GM18907 (cell line): ENCODE data around the gene ABCA2.
"Not testable (repeated sequence)": the region's sequence is repeated elsewhere in the genome, so short reads cannot be mapped to it uniquely, and the experiment has no call there.

Source experiments
- ATAC-seq: cut with Tn5 transposase; IDR thresholded peaks from one replicate; pipeline ENCODE4 v1.9.1; 2021; ENCODE audit warnings: mild to moderate bottlenecking, moderate library complexity; ENCODE audit not compliant: unreplicated experiment

The ABCA2 gene

DNA sequence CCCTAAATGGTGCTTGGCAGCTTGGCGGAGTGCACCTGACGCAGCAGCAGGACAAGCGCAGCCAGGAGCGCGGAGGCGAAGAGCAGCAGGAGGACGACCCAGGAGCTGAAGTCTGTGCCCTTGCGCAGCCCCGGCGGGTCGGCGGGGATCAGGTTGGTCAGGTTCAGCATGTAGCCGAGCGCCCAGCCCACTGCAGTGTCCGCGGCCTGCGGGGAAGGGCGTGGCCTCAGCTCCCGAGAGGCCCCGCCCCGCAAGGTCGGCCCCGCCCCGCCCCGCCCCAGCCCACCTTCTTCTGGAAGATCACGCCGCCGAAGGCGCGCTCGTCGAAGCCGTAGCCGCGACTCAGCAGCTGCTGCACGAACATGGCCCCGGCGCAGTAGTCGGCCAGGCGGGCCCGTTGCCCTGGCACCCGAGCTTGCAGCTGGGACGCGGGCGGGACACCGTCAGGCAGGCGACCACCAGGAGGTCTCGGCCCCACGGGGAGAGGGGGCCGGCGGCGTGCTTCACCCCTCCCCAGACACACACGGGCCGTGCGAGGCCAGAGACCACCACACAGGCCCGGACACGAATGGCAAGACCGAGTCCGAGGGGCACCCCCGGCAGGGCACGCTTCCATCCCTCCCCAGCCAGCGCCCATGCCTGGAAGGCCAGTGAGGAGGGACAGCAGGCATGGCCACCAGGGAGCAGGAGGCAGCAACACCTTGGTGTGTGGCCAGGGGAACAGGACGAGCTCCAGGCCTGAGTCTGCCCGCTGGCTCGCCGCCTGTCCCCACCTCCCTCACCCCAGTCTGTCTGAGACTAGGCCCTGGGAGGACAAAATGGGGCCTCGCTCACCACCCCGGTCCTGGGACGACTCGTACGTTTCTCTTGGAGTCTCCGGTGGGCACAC lies 20.9 kb upstream of the ABCA2 start:
- no peak for ATAC-seq

DNA sequence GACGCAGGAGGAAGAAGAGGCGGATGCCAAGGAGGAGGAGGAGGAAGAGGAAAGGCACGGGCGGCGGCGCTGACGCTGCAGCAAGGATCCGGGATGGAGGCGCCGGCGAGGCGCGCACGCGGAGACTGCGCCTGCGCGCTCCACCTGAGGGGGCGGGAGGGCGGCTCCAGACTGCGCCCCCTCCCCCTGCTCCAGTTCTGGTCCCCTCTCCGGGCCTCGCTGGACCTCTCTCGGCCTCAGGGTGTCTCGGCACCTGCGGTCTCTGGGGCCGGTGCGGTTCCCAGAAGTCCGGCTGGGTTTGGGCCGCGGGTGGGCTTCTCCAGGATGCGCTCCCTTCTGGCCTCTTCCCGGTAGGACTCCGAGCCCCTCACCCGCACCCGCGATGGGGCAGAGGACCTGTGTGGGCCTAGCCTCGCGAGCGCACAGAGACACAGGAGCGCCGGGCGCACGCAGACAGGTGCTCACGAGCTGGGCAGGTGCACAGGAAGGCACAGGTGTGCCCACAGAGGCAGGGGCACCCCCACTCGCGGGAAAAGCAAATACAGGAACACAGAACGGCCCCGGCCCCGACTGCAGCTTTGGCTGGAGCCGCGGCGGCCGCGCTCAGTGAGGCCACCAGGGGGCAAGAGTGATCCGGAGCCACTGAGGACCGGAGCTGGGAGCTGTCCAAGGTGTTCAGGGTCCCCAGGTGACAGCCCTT lies 18.2 kb upstream of the ABCA2 start, which contains the start of gene NPDC1:
Gene NPDC1 (minus strand): TSS at position 90 of the 700 bp plus-strand sequence. CDS start 188 bp downstream, outside the sequence.
- no peak for ATAC-seq

DNA sequence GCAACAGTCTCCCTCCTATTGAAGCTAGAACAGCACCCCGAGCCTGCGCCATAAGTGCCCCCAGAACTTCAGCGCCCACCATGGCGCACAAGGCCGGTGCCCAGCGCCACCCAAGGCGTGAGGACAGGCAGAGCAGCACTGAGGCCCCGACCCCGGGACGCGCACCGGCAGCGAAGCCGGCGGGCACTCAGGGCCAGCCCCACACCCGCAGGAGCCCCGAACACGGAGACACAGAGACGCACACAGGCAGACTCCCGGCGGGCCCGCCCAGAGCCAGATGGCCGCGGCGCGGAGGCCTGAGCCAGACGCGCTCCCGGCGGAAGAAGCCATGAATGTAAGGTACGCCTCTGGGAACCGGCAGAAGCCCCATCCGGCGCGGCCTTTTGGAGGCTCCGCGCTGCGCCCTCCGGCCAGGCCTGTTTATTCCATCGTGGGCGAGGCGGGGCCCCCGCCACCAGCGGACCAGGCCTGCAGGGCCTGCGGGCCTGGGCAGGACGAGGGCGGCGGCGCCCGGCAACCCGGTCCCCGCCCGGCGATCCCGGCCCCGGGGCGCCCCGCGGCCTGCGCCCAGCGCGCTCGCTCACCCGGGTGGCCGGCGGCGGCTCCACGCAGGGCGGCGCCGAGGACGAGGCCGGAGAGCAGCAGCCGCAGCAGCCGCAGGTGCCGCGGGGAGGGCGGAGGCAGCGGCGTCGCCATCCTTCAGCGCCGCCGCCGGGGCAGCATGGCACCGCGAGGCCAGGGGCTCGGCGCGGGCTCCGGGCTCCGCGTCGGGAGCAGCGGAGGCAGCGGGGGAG lies 17.5 kb upstream of the ABCA2 start:
- ATAC-seq: no peak

DNA sequence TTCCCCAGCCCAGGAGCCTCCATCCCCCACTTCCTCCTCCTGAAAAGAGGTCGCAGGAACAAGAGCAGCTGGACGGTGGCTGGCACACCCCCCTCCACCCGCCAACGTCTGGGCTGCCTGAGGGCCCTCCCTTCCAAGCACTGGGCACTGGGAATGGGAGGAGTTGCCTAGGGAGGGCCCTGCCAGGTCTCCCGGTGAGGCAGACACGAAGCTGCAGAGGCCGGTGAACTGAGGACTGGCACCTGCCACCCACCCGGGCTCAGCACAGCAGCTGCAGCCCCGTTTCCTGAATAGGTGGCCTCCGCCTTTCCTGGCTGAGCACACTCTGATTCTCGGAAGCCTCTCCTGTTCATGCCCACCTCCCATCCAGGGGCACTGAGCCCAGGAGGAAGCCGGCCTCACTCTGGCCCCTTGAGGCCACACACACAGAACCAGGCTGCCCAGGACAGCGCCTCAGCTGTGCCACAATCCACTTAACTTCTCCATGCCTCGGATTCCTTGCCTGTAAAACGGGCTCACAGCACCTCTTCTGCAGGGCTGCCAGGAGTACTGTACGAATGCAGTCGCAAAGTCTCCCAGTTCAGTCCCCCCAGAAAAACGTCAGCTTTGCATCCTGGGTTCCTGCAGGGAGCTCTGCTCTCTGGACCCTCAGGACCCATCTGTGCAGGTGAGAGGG lies 16.6 kb upstream of the ABCA2 start:
- ATAC-seq: no peak

DNA sequence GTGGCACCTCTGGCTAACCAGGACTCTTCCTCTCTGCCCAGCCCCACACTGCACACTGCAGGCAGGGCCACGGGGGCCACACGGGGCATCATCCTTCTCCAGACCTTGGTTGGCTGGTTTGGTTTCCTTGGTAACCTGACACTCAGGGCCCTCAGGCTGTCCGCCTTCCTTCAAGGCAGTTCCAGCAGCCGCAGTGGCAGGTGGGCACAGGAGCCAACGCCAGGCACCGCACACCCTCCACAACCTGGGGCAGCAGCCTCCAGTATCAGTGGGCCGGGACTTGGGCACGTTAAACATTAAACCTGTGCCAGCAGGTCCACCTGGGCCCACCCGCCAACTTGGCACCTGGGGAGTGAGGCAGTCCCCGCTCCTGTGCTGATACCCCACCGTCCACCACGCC lies 16.0 kb upstream of the ABCA2 start:
- no peak for ATAC-seq

DNA sequence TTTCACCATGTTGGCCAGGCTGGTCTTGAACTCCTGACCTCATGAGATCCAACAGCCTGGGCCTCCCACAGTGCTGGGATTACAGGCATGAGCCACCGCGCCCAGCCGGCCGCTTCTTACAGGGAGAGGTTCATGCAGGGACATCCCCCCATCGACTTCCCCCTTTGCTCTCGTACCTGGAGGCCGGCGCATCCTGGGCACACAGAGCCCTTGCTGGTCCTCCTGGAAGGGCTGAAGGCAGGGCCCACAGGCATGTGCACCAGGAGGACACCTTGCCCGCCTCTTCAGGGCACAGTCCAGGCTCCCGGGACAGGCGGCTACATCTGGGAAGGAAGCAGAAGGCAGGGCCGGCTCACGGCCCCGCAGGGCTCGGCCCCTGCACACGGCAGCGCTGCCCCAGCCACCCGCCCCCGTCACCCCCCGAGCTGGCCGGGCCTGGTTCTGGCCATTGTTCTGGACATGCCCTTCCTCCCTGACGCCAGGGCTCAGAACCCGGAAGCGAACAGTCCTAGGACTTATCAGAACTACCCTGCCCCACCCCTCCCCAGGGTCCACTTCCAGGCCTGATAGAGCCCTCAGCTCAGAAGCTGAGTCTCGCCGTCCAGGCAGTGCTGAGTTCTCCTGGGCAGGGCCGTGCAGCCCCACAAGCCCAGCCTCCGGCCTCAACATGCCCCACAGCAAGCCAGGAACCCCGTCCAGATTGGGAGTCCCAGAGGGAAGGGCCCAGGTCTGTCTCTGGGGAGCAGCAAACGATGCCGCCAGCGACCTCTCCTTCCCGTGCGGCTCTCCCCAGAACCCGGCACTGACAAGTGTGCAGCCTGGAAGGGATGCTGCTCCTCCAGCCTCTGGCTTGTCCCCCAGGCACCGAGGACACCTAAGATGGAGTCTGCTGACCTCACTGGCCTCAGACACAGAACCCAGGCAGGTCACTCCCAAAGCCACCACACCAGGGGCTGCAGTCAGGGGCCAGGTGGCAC lies 15.0 kb upstream of the ABCA2 start:
- no peak for ATAC-seq

DNA sequence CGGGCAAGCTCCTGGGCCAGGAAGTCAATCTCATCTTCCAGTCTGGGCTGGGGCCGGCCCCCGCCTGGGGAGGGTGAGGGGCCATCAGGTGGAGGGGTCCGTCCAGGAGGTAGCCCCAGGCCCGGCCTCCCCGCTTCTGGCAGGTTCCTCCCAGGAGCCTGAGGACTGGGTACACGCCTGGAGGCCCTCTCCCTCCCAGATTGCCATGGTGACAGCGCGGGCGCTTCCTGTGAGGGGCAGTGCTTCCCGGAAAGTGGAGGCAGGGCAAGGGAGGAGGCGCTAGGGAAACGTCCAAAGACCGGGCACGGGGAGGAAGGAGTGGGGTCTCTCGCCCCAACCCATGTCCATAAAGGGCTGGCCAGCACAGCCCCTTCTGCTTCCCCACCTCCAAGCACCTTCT lies 13.1 kb upstream of the ABCA2 start:
- ATAC-seq: no peak

DNA sequence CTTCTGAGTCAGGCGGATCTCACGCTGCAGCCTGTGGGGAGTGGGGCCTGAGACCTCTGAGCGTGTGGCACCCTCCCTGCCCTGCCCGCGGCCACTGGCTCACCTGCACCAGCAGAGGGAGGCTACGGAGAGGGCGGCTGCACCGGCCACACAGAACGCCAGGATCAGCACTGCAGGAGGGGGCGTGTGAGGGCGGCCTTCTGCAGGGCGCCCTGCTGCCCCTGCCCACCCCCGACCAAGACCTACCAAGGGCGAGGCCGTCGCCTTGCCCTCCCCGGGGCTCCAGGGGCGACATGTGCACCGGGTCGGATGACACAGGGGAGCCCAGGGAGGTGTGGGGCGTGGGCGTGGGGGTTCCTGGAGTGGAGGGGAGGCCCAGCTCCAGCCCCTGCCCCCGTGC lies 12.5 kb upstream of the ABCA2 start:
- ATAC-seq: no peak

DNA sequence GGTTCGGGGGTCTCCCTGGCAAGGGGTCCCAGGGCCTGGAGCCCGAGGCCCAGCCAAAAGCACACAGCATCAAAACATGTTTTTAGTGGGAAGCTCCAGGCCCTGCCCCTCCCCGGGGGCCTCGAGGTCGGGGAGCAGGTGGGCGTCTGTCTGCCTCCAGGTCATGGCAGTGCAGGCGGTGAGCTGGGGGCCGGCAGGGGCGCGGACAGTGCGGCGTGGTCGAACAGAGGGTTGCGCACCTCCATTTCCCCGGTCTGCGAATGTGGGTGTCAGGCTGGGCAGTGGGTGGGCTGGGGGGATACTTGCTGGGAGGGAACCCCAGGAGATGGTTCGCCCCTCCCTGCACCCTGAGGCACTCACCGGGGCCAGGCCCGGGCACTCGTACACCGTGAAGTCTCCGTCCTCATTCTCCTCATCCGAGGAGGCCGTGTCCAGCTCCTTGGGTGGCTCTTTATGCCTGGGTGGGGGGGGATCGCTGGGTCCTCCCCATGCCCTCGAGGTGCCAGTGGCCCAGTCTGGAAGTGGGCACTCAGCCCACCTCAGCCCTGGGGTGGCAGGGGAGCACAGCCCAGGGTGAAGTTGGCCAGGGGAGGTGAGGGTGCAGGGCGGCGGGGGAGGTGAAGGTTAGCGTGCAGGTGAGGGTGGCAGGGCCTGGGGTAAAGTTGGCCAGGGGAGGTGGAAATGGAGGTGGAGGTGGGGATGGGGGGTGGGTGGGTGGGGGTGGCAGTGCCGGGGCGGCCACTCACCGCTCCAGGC lies 11.8 kb upstream of the ABCA2 start:
- no peak for ATAC-seq

DNA sequence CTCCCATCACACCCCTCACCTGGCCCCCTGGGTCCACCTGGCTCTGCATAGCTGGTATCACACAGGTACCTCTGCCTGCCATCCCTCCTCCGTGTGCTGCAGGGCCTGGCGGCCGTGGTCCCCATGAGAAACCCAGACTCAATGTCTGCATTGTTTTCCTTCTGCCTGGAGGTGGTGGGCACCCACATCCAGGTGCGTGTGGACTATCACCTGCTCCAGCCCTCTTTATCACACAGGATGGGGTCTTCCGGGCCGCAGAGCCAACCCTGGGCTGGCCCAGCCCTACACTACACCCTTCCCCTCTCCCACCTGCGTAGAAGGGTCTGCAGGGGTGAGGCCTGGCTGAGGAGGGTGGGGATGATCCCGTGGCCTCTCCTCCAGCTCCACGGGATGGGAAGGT lies 10.9 kb upstream of the ABCA2 start:
- no peak for ATAC-seq

DNA sequence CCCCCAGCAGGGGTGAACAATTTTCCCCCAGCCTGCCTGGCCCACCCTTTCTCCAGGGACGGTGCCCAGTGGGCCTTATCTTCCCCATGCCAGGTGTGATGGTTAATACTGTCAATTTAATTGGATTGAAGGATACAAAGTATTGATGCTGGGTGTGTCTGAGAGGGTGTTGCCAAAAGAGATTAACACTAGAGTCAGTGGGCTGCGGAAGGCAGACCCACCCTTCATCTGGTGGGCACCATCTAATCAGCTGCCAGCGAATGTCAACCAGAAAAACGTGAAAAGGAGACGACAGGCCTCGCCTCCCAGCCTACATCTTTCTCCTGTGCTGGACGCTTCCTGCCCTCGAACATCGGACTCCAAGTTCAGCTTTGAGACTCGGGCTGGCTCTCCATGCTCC lies 9.4 kb upstream of the ABCA2 start:
- no peak for ATAC-seq

DNA sequence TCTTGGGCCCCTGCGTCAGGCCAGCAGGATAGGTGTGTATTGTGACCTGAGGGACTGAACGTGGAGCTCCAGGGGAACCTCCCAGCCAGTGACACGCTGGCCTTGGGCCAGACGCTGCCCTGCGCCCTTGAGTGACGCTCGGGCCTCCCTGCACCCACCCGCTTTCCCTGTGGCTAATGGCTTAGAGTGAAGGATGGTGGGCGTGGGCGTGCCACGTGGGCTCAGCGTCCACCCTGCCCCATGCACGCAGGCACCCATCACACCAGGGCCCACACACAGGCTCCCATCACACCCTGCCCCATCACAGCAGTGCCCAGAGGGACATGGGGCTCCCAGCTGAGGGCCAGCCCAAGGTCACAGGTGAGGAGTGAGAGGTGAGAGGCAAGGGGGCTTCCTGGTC lies 9.0 kb upstream of the ABCA2 start:
- ATAC-seq: no peak

DNA sequence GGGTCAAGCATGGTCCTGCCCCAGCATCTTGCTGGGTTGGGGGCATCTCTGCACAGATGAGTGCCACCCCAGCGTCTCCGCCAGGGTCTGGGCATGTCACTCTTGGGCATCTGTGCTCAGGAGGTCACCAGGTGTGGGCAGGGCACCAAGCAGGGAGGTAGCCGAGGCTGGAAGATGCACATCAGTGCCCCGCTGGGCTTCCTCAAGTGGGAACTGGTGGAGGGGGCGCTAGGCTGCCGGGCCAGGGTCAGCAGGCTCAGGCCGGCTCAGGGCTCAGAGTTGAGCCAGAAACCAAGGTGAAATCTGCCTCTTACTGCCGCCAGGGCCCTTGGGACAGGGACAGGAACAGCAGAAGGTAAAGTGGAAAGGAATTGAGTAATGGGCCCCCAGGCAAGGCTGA lies 7.9 kb upstream of the ABCA2 start:
- ATAC-seq: no peak

DNA sequence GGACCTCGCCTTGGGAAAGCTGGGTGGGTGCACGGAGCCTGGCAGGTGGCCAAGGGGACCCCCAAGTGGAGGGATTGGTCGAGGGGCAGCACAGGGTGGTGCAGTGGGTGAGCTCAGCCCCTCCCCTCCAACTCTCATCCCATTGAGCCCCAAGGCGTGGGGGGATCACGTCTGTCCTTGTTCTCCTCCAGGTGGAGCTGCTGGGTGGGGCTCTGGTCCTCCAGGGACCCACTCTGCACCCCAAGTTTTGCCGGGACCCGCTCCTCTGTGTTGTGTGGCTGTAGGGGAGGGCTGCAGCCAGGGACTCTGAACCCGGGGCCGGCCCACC lies 7.4 kb upstream of the ABCA2 start:
- no peak for ATAC-seq

DNA sequence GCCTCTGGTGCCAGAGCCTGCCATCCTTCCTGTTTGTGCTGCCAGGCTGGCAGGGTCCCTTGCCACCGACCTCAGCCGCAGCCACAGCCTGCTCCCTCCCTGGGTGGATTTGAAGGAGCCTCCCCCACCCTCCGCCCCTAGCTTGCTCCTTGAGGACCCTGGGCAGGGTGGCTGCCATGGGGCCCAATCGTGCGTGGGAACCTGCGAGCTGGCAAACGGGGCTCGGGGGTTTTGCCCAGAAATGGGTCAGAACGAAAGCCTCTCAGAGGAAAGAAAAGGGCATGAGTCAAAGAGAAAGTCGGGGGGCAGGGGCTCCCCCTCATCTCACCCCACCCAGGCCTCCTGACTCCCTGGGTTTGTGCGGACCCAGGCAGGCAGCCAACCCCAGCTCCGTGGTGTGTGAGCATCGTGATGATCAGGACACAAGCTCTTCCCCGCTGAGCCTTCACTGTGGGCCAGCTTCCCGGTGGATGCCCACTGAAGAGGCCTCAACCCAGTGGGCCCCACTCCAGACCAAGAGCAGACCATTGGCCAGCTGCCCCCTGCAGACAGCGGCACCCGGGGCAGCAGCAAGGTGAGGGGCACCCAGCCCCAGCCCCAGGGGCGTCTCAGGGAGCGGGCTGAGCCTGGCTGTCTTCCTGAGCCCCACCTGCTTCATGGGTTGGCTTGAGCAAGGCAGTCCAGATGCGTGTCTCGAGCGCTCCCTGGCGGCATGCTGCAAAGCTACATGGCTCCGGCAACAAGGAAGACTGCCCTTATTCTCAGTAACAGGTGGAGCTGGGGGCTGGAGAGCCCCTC lies 6.9 kb upstream of the ABCA2 start:
- ATAC-seq: peak; percentile 48

DNA sequence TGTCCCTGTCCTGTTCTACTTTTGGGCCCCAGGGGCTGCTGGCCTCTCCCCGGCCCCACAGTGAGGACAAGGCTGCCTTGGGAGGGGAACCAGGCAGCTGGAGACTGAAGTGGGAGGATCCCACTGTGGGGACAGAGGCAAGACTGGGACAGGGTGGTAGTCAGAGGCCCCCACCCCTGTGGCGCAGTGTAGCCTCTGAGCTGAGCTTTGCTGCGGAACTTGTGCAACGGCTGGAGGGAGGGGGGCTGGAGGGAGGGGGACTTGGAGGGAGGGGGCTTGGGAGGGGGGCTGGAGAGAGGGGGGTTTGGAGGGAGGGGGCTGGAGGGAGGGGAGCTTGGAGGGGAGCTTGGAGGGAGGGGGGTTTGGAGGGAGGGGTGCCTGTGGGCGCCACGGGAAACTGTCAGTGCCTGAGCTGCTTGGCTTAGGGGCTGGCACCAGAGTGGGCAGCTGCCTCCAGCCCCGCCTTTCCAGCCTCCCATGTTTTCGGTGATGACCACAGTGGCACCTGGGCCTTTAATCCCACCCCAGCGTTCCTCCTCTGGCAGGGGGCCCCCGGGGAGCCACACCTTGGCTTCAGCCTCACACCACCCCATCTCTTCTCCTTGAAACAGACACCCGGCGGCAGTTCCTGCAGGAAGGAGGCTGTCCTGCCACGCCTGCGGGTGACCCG lies 6.1 kb upstream of the ABCA2 start:
- ATAC-seq: no peak

DNA sequence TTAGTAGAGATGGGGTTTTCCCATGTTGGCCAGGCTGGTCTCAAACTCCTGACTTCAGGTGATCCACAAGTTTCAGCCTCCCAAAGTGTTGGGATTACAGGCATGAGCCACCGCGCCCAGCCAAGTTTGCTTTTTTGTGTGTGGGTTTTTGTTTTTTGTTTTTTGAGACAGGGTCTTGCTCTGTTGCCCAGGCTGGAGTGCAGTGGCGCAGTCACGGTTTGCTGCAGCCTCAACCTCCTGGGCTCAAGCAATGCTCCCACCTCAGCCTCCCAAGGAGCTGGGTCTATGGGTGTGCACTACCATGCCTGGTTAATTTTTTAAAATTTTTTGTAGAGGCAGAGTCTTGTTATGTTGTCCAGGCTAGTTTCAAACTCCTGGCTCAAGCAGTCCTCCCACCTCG lies 5.4 kb upstream of the ABCA2 start:
- ATAC-seq: not testable (repeated sequence)

DNA sequence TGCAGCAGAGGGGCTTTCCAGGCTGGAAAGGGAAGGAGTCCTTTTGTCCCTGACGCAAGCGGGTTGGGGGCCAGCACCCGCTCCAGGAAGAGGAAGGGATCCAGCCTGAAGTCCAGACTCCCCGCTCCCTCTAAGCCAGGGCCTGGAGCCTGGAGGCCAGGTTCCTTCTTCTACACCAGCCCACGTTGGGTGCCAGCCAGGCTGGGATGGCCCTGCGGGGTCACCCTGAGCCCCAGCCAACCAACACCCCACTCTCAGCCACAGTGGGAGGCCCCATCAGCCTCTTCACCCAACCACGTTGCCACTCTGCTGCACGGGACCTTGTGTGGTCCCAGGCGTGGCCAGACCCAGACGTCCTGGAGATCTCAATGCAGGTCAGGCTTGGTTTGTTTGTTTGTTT lies 4.8 kb upstream of the ABCA2 start:
- ATAC-seq: no peak
